GM19438 (cell line): ENCODE data around the gene EDC4.

Experiments used
- ATAC-seq: cut with Tn5 transposase; IDR thresholded peaks from one replicate; pipeline ENCODE4 v1.9.1; 2021; ENCODE audit warnings: low read depth; ENCODE audit not compliant: unreplicated experiment

EDC4 gene

GRCh38 chr16:67873435-67874370, 851 bp downstream of the EDC4 start:
- ATAC-seq, result no peak

DNA sequence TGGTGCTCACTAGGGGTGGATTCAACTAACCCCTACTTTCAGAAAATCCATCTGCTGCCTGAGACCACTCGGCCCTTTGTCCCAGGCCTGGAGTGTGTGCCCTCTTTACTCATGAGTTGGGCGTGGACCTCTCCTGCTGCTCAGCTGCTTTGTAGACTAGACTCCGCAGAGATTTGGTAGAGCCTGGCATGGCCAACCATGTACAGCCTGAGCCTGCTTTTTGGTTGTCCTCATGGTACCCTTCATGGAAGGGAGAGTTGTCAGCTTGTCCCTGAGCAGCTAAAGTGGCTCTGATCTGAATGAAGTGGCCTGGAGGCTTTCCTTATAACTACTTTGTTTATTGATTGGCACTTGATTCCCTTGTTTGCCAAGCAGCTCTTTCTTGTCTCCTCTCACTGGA, 1.5 kb downstream of the EDC4 start:
- no peak for ATAC-seq

DNA sequence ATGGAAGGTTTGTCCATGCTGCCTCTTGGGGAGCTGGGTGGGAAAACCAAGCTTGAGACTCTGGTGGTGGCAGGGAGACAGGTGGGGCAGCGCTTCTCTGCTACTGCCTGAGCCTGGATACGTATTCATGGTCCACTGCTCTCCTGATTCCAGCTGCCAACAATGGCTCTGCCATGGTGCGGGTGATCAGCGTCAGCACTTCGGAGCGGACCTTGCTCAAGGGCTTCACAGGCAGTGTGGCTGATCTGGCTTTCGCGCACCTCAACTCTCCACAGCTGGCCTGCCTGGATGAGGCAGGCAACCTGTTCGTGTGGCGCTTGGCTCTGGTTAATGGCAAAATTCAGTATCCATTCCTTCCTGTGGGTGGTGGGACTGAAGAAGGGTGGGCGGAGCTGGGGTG, 4.2 kb downstream of the EDC4 start:
- no peak for ATAC-seq

DNA sequence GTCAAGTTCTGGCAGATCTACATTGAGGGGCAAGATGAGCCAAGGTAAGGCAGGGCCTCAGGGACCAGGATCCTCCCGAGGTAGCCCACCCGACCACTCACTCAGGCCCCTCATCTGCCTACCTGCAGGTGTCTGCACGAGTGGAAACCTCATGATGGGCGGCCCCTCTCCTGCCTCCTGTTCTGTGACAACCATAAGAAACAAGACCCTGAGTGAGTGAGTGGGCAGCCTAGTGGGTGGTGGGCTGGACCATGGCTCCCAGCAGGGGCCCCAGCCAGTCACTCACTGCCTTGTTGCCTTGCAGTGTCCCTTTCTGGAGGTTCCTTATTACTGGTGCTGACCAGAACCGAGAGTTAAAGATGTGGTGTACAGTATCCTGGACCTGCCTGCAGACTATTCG, 5.4 kb downstream of the EDC4 start:
- no peak for ATAC-seq

DNA sequence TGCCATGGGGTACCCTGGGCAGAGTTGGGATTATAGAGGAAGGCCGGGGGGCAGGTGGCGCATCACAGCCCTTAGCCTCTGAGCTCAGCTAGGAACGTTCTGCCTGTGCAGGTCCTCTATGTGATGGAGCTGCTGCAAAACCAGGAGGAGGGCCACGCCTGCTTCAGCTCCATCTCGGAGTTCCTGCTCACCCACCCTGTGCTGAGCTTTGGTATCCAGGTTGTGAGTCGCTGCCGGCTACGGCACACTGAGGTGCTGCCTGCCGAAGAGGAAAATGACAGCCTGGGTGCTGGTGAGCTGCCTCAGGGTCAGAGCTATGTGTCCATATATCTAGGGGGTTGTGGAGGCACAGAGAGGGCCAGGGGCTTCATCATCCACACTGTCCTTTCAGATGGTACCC, 6.0 kb downstream of the EDC4 start:
- ATAC-seq, result no peak

GRCh38 chr16:67879462-67879861, 6.6 kb downstream of the EDC4 start:
- no peak for ATAC-seq

DNA sequence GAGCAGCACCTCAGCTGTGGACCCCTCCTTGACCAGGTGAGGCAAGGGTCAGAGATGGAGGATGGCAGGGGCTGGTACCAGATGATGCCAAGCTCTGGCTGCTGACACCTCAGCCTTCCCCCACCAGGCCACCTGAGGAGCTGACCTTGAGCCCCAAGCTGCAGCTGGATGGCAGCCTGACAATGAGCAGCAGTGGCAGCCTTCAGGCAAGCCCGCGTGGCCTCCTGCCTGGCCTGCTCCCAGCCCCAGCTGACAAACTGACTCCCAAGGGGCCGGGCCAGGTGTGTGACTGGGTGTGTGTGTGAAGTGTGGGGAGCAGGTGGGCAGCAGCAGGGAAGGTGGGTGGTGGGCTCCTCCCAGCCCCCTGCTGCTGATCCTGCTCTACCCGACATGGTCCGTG, 7.1 kb downstream of the EDC4 start:
- no peak for ATAC-seq

GRCh38 chr16:67880584-67880983, 7.7 kb downstream of the EDC4 start:
- no peak for ATAC-seq

- no peak for ATAC-seq
These were observed 8.8 kb downstream of the EDC4 start for GRCh38 chr16:67881621-67882161.

DNA sequence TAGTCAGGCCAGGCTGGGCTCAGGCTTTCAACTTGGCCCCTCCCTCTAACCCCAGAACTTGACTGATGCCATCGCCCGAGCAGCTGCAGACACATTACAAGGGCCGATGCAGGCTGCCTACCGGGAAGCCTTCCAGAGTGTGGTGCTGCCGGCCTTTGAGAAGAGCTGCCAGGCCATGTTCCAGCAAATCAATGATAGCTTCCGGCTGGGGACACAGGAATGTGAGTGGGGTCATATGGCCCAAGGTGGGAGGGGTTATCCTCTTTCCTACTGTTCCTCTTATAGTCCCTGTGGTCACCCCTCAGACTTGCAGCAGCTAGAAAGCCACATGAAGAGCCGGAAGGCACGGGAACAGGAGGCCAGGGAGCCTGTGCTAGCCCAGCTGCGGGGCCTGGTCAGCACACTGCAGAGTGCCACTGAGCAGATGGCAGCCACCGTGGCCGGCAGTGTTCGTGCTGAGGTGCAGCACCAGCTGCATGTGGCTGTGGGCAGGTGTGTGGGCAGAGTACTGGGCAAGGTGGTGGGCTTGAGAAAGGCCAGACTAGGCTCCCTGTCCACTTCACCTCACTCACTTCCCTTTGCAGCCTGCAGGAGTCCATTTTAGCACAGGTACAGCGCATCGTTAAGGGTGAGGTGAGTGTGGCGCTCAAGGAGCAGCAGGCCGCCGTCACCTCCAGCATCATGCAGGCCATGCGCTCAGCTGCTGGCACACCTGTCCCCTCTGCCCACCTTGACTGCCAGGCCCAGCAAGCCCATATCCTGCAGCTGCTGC, 9.7 kb downstream of the EDC4 start:
- no peak for ATAC-seq

DNA sequence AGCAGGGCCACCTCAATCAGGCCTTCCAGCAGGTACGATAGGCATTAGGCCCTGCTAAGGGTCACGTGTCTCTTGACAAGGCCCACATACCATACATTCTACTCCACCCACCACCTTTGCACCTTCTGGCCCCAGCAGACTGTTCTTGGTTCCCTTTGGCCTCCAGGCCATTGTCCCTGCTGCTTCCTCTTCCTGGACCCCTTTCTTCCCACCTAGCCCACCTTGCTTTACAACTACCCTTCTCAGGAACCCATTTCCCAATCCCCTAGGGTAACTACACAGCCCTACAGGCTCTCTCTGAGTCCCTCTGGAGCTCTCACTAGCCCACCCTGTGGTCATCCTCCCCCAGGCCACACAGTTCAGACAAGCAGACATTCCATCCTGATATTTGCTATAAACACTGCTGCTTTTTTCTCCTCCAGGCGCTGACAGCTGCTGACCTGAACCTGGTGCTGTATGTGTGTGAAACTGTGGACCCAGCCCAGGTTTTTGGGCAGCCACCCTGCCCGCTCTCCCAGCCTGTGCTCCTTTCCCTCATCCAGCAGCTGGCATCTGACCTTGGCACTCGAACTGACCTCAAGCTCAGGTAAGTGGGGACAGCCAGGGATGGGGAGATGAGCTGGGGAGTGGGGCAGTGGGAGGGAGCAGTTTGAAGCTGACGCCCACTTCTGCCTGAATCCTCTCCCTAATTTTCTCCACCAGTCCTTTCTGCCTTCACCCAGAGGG, 10.5 kb downstream of the EDC4 start:
- ATAC-seq, result no peak

DNA sequence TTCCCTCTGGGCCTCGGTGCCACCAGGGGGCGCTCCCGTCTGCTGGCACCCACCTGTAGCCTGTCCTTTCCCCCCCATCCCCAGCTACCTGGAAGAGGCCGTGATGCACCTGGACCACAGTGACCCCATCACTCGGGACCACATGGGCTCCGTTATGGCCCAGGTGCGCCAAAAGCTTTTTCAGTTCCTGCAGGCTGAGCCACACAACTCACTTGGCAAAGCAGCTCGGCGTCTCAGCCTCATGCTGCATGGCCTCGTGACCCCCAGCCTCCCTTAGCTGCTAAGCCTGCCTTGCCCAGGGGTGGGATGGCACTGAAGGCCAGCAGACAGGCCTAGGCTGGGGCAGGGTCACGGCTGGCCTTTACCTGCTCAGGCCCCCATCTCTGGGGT, 11.0 kb downstream of the EDC4 start:
- ATAC-seq, result no peak

- no peak for ATAC-seq
These were observed 11.8 kb downstream of the EDC4 start, which contains the start of gene NRN1L for GRCh38 chr16:67884684-67885083. NRN1L (plus strand) TSS chr16:67884885; CDS start chr16:67884904, 19 bp downstream.

DNA sequence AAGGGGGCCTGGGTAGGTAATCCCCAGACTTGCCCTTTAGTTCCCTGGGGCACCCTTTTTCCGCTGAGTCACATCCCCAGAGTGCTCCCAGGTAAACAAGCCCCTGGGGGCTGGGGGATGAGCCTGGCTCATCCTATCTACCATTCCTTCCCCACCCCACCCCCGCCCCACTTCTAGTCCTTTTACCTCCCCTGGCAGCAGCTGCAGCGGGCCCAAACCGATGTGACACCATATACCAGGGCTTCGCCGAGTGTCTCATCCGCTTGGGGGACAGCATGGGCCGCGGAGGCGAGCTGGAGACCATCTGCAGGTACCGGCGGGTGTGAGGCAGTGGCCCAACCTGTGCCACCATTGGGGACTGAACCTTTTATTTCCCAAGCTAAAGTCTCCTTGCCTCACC, 12.7 kb downstream of the EDC4 start:
- no peak for ATAC-seq

- no peak for ATAC-seq
These were observed 13.1 kb downstream of the EDC4 start for GRCh38 chr16:67885976-67886375.

DNA sequence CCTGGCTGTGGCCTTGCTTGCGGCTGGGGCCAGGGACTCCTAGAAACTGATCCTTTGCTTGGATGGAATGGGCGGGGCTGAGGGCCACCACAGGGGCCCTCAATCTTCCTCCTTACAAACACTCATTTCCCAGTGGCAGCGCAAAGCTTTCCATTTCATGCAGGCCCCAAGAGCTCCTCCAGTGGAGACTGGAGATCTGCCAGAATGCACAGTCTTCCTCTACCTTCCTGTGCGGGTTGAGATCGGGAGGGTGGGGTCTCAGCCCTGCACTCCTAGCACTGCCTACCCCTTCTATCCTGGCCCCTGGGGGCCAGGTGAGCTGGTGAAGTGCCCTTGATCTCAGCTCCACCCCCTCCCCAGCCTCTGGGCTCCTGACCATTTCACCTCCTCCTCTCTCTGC, 13.5 kb downstream of the EDC4 start:
- no peak for ATAC-seq

DNA sequence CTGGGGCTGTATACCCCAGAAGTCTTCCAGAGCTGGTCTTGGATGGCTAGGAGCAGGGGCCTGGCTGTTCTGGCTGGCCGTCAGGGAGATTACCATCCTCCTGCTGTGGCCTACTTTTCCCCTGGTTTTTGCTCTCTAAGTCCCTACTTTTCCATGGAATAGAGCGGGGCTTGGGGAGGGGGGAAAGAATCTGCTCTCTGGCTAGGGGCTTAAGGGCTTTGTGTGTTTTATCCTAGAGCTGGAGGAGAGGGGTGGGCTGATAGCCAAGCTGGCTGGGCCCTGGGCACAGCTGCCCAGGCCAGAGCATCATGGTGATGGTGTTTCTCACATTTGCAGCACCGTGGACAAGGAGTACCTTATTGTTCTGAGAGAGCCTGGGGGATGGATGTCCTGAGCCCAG, 15.5 kb downstream of the EDC4 start:
- no peak for ATAC-seq

GRCh38 chr16:67892375-67892774, 19.5 kb downstream of the EDC4 start:
- no peak for ATAC-seq

DNA sequence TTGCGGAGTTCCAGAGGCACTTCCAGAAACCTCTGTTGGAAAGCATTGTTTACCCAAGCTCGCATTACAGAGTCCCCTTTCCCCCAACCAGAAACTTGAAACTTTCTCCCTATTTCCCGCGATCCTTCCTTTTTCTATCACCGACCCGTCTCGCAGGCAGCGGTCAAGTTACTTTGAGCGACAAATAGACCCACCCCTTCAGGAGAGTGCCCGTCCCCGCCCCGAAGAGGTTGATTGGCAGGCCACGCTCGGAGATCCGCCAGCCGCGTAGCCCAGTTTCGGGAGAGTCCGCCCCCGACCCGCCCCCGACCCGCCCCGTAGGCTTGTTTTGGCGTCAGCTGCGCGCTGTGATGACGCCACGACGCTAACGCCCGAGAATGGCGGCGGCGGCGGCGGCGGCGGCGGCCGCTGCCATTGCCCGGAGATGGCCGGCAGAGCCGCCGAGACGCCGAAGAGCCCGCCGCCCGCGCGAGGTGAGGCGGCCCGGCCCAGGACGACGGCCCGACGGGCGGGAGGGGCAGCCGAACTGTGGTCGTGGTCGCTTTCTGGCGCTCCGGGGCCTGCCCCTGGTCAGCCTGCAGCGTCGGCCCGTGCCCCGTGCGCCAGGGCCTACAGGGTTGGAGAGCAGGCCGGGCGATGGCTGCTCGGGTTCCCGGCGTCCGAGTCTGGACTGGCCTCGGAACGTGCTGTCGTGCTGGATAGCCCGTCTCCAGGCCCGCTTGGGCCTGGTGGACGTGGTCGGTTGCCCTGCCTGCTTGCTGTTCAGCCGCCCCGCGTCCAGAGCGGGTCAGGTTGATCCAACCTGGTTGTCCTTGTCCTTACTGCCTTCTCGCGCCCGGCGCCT, 20.3 kb downstream of the EDC4 start, which contains the start of gene PSKH1:
Gene PSKH1, plus strand, starts transcription at position 356 of the 844 bp plus-strand sequence. CDS start 15,496 bp downstream, outside the sequence.
- ATAC-seq, result peak; percentile 92
